HepG2 (cell line): ENCODE data around the gene CD80. TPM values are rescaled to one million over a fixed set of nuclear protein-coding genes. Genes with fewer than 3 reads are reported as not detected.

Experiments
- ATAC-seq: fragments of 200-7000 bp; cut with Tn5 transposase; 3 replicates; pipeline ENCODE4 v1.9.1; 2020; ENCODE audit warnings: mild to moderate bottlenecking, moderate library complexity
- BruUV-seq: library from RNA; stranded (reverse); fragments of 400-500 nt; replicated peaks from 2 replicates; lab custom pipeline; 2021; lab: Mats Ljungman, UMichigan
- CTCF ChIA-PET: fragments of 300-600 bp; formaldehyde crosslinking; extraction: SDS; loops from one replicate; lab custom pipeline; 2021; ENCODE audit warnings: low total read pairs, inconsistent platforms, low intra/inter-chr PET ratio; lab: Yijun Ruan, JAX
- POLR2A ChIA-PET: fragments of 350-600 bp; sonication (Branson Sonifier 250); formaldehyde crosslinking; loops from one replicate; lab custom pipeline; 2020; ENCODE audit warnings: antibody characterized with exemption, inconsistent platforms; lab: Yijun Ruan, JAX
- DNase-seq: peaks from one replicate; pipeline ENCODE4 v3.0.0-alpha.2; 2015; ENCODE audit warnings: low spot score
- FAIRE-seq: peaks from 3 replicates; lab custom pipeline; 2011; peaks lifted over from hg19 to GRCh38; lab: Jason Lieb, UNC
- H2AFZ ChIP-seq: one replicate; pipeline ENCODE4 v1.6.1; 2011; ENCODE audit warnings: low read length, inconsistent platforms
- H3K27ac ChIP-seq: fragments of 300-600 bp; 3 replicates; pipeline ENCODE4 v1.8.0; 2011; ENCODE audit warnings: mixed run types, mild to moderate bottlenecking, mixed read lengths, low read length, inconsistent platforms; ENCODE audit not compliant: insufficient read depth; ENCODE audit errors: extremely low read length
- H3K27me3 ChIP-seq, 2 experiments: fragments of 200-600 bp in 1 of 2; 2 replicates in 1 of 2; 3 replicates in 1 of 2; pipeline versions ENCODE4 v1.6.0 to v1.8.0; 2011; ENCODE audit warnings: low read length in 2 of 2, mild to moderate bottlenecking in 2 of 2, moderate library complexity in 2 of 2, inconsistent platforms in 1 of 2; ENCODE audit not compliant: insufficient read depth in 2 of 2, control insufficient read depth in 1 of 2
- H3K36me3 ChIP-seq, 2 experiments: fragments of 200-600 bp in 1 of 2; replicated peaks in 1 of 2; 2 replicates in 1 of 2; 3 replicates in 1 of 2; pipeline versions ENCODE4 v1.5.1 to v1.8.0; 2011; ENCODE audit warnings: low read length in 2 of 2, inconsistent platforms in 1 of 2; ENCODE audit not compliant: insufficient read depth in 2 of 2, control insufficient read depth in 1 of 2
- H3K4me1 ChIP-seq: 2 replicates; pipeline ENCODE4 v1.5.1; 2012; ENCODE audit warnings: low read length, inconsistent platforms; ENCODE audit not compliant: insufficient read depth
- H3K4me2 ChIP-seq: 2 replicates; pipeline ENCODE4 v1.6.0; 2011; ENCODE audit warnings: low read depth, low read length, inconsistent platforms
- H3K4me3 ChIP-seq, 3 experiments: fragments of 200-600 bp in 1 of 3; sonication (generic), shearing (Covaris generic) in 1 of 3; replicated peaks in 1 of 3; 2 replicates each; pipeline ENCODE4 v1.5.1; 2011 to 2016; ENCODE audit warnings: low read length in 3 of 3, inconsistent platforms in 2 of 3, low read depth in 2 of 3, mild to moderate bottlenecking in 2 of 3, control low read depth in 1 of 3, mixed read lengths in 1 of 3; ENCODE audit not compliant: insufficient read depth in 1 of 3
- H3K79me2 ChIP-seq: one replicate; pipeline ENCODE4 v1.6.1; 2011; ENCODE audit warnings: low read length, inconsistent platforms; ENCODE audit not compliant: insufficient read depth
- H3K9ac ChIP-seq: 2 replicates; pipeline ENCODE4 v1.6.0; 2011; ENCODE audit warnings: mild to moderate bottlenecking, low read depth, low read length, inconsistent platforms; ENCODE audit not compliant: insufficient read depth
- H3K9me3 ChIP-seq: 2 replicates; pipeline ENCODE4 v1.5.1; 2012; ENCODE audit warnings: mild to moderate bottlenecking, low read length
- H4K20me1 ChIP-seq: 2 replicates; pipeline ENCODE4 v1.6.0; 2011; ENCODE audit warnings: inconsistent platforms, mild to moderate bottlenecking, low read length, moderate library complexity; ENCODE audit not compliant: insufficient read depth
- NFIC ChIP-seq: IDR thresholded peaks from 2 replicates; pipeline ENCODE4 v1.6.1; 2012; ENCODE audit warnings: mild to moderate bottlenecking, low read length, inconsistent platforms
- PAXIP1 ChIP-seq: sonication (generic); formaldehyde crosslinking; conservative IDR thresholded peaks from 2 replicates; pipeline ENCODE4 v1.4.0; 2020; ENCODE audit warnings: mild to moderate bottlenecking, missing genetic modification reagents, moderate library complexity
- REST ChIP-seq, 2 experiments: IDR thresholded peaks; 2 replicates each; pipeline ENCODE4 v1.6.1; 2011 to 2012; ENCODE audit warnings: low read length in 2 of 2, borderline replicate concordance in 1 of 2, low read depth in 1 of 2, mild to moderate bottlenecking in 1 of 2, moderate library complexity in 1 of 2
- RORA ChIP-seq: sonication (generic); formaldehyde crosslinking; IDR thresholded peaks from 2 replicates; pipeline ENCODE4 v1.5.0; 2020; ENCODE audit warnings: mild to moderate bottlenecking, missing genetic modification reagents, moderate library complexity
- ZNF558 ChIP-seq: sonication (generic); formaldehyde crosslinking; IDR thresholded peaks from 2 replicates; pipeline ENCODE4 v1.9.0; 2022; ENCODE audit warnings: mild to moderate bottlenecking, missing genetic modification reagents, borderline replicate concordance
- ZNF891 ChIP-seq: sonication (generic); formaldehyde crosslinking; IDR thresholded peaks from 2 replicates; pipeline ENCODE4 v1.5.0; 2020; ENCODE audit warnings: mild to moderate bottlenecking, missing genetic modification reagents
- in situ Hi-C: cut with HindIII; loops from 2 replicates; pipeline ENCODE4 v1.10.0; 2017; ENCODE audit warnings: low pct_unique_long_range_greater_than_20kb; ENCODE audit not compliant: extremely low pct_ligation_motif_present
- intact Hi-C: fragments of 100-400 bp; cut with micrococcal nuclease; formaldehyde crosslinking; loops from one replicate; pipeline ENCODE4 v1.10.0; 2022; ENCODE audit not compliant: unreplicated experiment
- polyA plus RNA-seq, 8 experiments: library from polyadenylated mRNA; depleted of rRNA in 3 of 8; stranded (reverse) in 7 of 8; unstranded in 1 of 8; fragments of >200 nt; fragmentation: Illumina TruSeq in 4 of 8; extraction: Trizol in 4 of 8; gene quantifications; 2 replicates each; pipeline versions ENCODE4 v1.2.1 to v1.2.3, GENCODE V29; 2011 to 2016; ENCODE audit warnings: low read depth in 4 of 8, missing spikeins in 1 of 8, mixed read lengths in 1 of 8; ENCODE audit not compliant: insufficient read depth in 1 of 8
- total RNA-seq, 5 experiments: library from RNA; depleted of rRNA; stranded (reverse); fragments of >200 nt; fragmentation: Illumina TruSeq; extraction: Trizol; gene quantifications; 2 replicates each; pipeline ENCODE4 v1.2.3, GENCODE V29; 2016; ENCODE audit warnings: low read depth in 1 of 5

CD80 gene
- total and polyA plus RNA-seq, 2 of the 13 experiments (the other 11 are each of a cell fraction or from before 2014, with no cell fraction given) = not detected

GRCh38 chr3:119529883-119530282, 29.5 kb downstream of the CD80 start:
- Histone ChIP-seq H3K4me3 (no peak overlapping the region), H3K27me3 (no peaks in the 10 kb centered on the region), H3K4me1 (no peaks in the 10 kb centered on the region), H2AFZ (no peak overlapping the region), H3K9me3 (no peaks in the 10 kb centered on the region), H3K79me2 (no peaks in the 10 kb centered on the region), H3K36me3 (no peaks in the 10 kb centered on the region; a peak in 1 of 5 replicates), H3K4me2 (no peak overlapping the region), H4K20me1 (no peaks in the 10 kb centered on the region), H3K27ac (no peak overlapping the region), H3K9ac (no peak overlapping the region)
- in situ Hi-C loops = no loop called here
- no TSS peak for BruUV-seq
- intact Hi-C loops = no loop called here
- FAIRE-seq = no peak
- CTCF ChIA-PET = no interaction called here
- no peak for ATAC-seq
- TF ChIP-seq NFIC = no peak
- no peak for TF ChIP-seq ZNF891 (CRISPR knock-in tag)
- no peak for TF ChIP-seq REST (IDR thresholded peaks at IDR 0.05; ENCODE audit: borderline replicate concordance in 1 of 2, low read depth in 1 of 2, low read length in 2 of 2)
- no peak for TF ChIP-seq PAXIP1
- TF ChIP-seq RORA (CRISPR knock-in tag) = no peak
- no peak for TF ChIP-seq ZNF558
- DNase-seq = no peak
- POLR2A ChIA-PET = no interaction called here
